MM.1S (cell line): ENCODE results near the gene DCAF4.

ENCODE experiments used
- CTCF ChIP-seq: fragments of 300-600 bp; sonication (generic); IDR thresholded peaks from 2 replicates; pipeline ENCODE4 v1.5.1; 2016; ENCODE audit warnings: antibody characterized with exemption, low read length, mixed read lengths
- EZH2 ChIP-seq: fragments of 300-600 bp; sonication (generic); optimal IDR thresholded peaks from 2 replicates; pipeline ENCODE3; 2017; ENCODE audit warnings: low read depth, mild to moderate bottlenecking, antibody characterized with exemption, low read length, mixed read lengths

GRCh38 chr14:72966038-72966437, 39.8 kb downstream of the DCAF4 start:
- TF ChIP-seq EZH2, result no peak
- no peak for TF ChIP-seq CTCF
